Heart left ventricle (tissue), 16 donors: ENCODE results near the gene PLIN5. TPM values are rescaled to one million over a fixed set of nuclear protein-coding genes. Genes with fewer than 3 reads are reported as not detected.
A peak's percentile ranks its signal among the peaks of the same experiment; 100 is the strongest.
"Not testable (repeated sequence)": the region's sequence is repeated elsewhere in the genome, so short reads cannot be mapped to it uniquely, and the experiment has no call there.

Experiments used
- ATAC-seq, 4 donors: fragments of 200-7000 bp; cut with Tn5 transposase; one replicate each; pipeline ENCODE4 v1.9.1; 2020 to 2022; ENCODE audit warnings: moderate library complexity in 4 of 4, mild to moderate bottlenecking in 3 of 4, moderate number of reproducible peaks in 1 of 4
- DNase-seq, 5 donors: peaks; one replicate each; pipeline ENCODE4 v3.0.0-alpha.2; 2020
- H3K27ac ChIP-seq, 12 donors: fragments of 200-600 bp; sonication (generic) in 4 of 12; one replicate each; pipeline versions ENCODE4 v1.5.0 to v1.8.0; 2016 to 2022; ENCODE audit warnings: mild to moderate bottlenecking in 2 of 12
- H3K27me3 ChIP-seq, 9 donors: fragments of 200-600 bp; sonication (generic) in 2 of 9; one replicate each; pipeline versions ENCODE4 v1.5.1 to v1.8.0; 2016 to 2022; ENCODE audit warnings: mild to moderate bottlenecking in 3 of 9
- H3K36me3 ChIP-seq, 9 donors: fragments of 200-600 bp; sonication (generic) in 2 of 9; one replicate each; pipeline versions ENCODE4 v1.5.0 to v1.8.0; 2018 to 2022; ENCODE audit warnings: mild to moderate bottlenecking in 2 of 9
- H3K4me1 ChIP-seq, 12 donors: fragments of 200-600 bp; sonication (generic) in 4 of 12; one replicate each; pipeline versions ENCODE4 v1.5.0 to v1.8.0; 2016 to 2022; ENCODE audit warnings: mild to moderate bottlenecking in 3 of 12
- H3K4me3 ChIP-seq, 12 donors: fragments of 200-600 bp; sonication (generic) in 4 of 12; one replicate each; pipeline versions ENCODE4 v1.5.0 to v1.8.0; 2017 to 2022; ENCODE audit warnings: mild to moderate bottlenecking in 9 of 12, moderate library complexity in 4 of 12
- H3K9me3 ChIP-seq, 12 donors: fragments of 200-600 bp; sonication (generic) in 4 of 12; one replicate each; pipeline versions ENCODE4 v1.5.0 to v1.8.0; 2016 to 2022; ENCODE audit warnings: mild to moderate bottlenecking in 1 of 12
- POLR2A ChIP-seq, 2 donors: fragments of 450-650 bp; IDR thresholded peaks; one replicate each; pipeline ENCODE4 v1.6.1; 2017; ENCODE audit warnings: antibody characterized with exemption in 2 of 2, mild to moderate bottlenecking in 2 of 2, moderate library complexity in 2 of 2
- WGBS, 4 donors: extraction: QIAGEN DNeasy Blood & Tissue Kit in 2 of 4; methylation state at CpG; one replicate each; pipeline versions ENCODE4 v1.1.5 to v1.1.7; 2013 to 2018; 5-methylcytosine and 5-hydroxymethylcytosine counted together
- intact Hi-C, 10 donors: fragments of 100-400 bp; cut with DNase I; formaldehyde crosslinking; loops; one replicate each; pipeline versions ENCODE4 v1.11.1 to v1.14.2; 2022
- polyA plus RNA-seq, 2 donors: library from polyadenylated mRNA; stranded (reverse); fragments of 200-250 nt; gene quantifications; one replicate each; pipeline ENCODE4 v1.2.3, GENCODE V29; 2013
- total RNA-seq, 9 donors: library from RNA; depleted of rRNA in 2 of 9; stranded (reverse); fragments of >200 nt in 2 of 9; fragmentation: NEBNext Ultra II Directional in 3 of 9; extraction: Animal tissue kit (Norgen Biotek cat#: 25700) in 3 of 9; gene quantifications; one replicate each; pipeline versions ENCODE4 v1.1.0 to v1.2.4, GENCODE V29; 2016 to 2023
- TF ChIP-seq, protein P1 (sequence below), 12 donors: fragments of 200-600 bp; sonication (generic) in 4 of 12; IDR thresholded peaks; one replicate each; pipeline versions ENCODE4 v1.5.0 to v1.8.0; 2018 to 2022; ENCODE audit warnings: antibody characterized with exemption in 12 of 12, mild to moderate bottlenecking in 5 of 12
- donor health status: ischemic (EF 13 %, LVEDD 7.1; RV severe dilation, severe dysfunction).
- donor health status: healthy with polysubstance abuse.
- donor health status: DM: no; HTN: yes; CAD: no.
- donor health status: DM: no; HTN: no; CAD: no.
- donor health status: ischemic (EF 25% LVEDD 6.9; RV normal size, moderate dysfunction).
- donor health status: ischemic (EF 25% LVEDD 5.7; RV mildly dilated, moderate dysfunction).
- donor health status: healthy.
- donor health status: DM: yes; HTN: yes; CAD: no.
- donor health status: ischemic (EF 35%, LVEDD 5.7; RV mildly dilated, moderate dysfunction).
- donor health status: nonischemic (EF 11% LVEDD 7.7; RV severe dilation, severe dysfunction).
- donor health status: DM: yes; HTN: yes; CAD: no.
- donor health status: PGD.
- donor health status: ischemic (EF 29% LVEDD 5.4; RV normal size, mild dysfunction).
- donor health status: nonischemic (EF 23%, LVEDD 6.1; RV moderate dilation, normal function).

PLIN5 gene
- total and polyA plus RNA-seq, 11 donors: 17.5 to 88.6 (median 42.7) TPM

- intact Hi-C loops: no loop called here
- TF ChIP-seq, protein P1, sequence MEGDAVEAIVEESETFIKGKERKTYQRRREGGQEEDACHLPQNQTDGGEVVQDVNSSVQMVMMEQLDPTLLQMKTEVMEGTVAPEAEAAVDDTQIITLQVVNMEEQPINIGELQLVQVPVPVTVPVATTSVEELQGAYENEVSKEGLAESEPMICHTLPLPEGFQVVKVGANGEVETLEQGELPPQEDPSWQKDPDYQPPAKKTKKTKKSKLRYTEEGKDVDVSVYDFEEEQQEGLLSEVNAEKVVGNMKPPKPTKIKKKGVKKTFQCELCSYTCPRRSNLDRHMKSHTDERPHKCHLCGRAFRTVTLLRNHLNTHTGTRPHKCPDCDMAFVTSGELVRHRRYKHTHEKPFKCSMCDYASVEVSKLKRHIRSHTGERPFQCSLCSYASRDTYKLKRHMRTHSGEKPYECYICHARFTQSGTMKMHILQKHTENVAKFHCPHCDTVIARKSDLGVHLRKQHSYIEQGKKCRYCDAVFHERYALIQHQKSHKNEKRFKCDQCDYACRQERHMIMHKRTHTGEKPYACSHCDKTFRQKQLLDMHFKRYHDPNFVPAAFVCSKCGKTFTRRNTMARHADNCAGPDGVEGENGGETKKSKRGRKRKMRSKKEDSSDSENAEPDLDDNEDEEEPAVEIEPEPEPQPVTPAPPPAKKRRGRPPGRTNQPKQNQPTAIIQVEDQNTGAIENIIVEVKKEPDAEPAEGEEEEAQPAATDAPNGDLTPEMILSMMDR (IDR thresholded peaks at IDR 0.05): peak in 6 of 12 donors; percentile 8 to 24 (median 16)
- TF ChIP-seq POLR2A (IDR thresholded peaks at IDR 0.05): no peak
- H3K27ac ChIP-seq: no peak overlapping the region
- DNase-seq (no peak), ATAC-seq (peak; percentile 17 to 48 (median 30))
- no peak overlapping the region for H3K4me3 ChIP-seq
- 65 to 74% (median 70%) methylated on average over 16 to 32 of the region's 32 CpGs for WGBS, 4 donors
- no peaks in the 10 kb centered on the region for H3K27me3 ChIP-seq
- H3K36me3 ChIP-seq: peaks cover 0 to 40% (median 21%) of the 10 kb centered on the region in 9 donors
- no peaks in the 10 kb centered on the region for H3K4me1 ChIP-seq
- no peaks in the 10 kb centered on the region for H3K9me3 ChIP-seq
Measured at GRCh38 chr19:4547303-4548237, 12.5 kb upstream of the PLIN5 start.

GRCh38 chr19:4543842-4544647, 9.0 kb upstream of the PLIN5 start:
- no peak for TF ChIP-seq POLR2A (IDR thresholded peaks at IDR 0.05)
- TF ChIP-seq, protein P1 (IDR thresholded peaks at IDR 0.05): no peak
- intact Hi-C loops: no loop called here
- Histone ChIP-seq H3K27ac (peak overlapping the region in 1 of 12 donors; percentile 64), H3K4me1 (peaks cover 0 to 18% (median 1%) of the 10 kb centered on the region in 12 donors), H3K9me3 (peaks cover 0 to 14% (median 3%) of the 10 kb centered on the region in 12 donors), H3K27me3 (peaks cover 0 to 5% (median 0%) of the 10 kb centered on the region in 9 donors), H3K4me3 (peak overlapping the region in 1 of 12 donors; percentile 47), H3K36me3 (peaks cover 0 to 21% (median 2%) of the 10 kb centered on the region in 9 donors)
- no peak for DNase-seq
- no peak for ATAC-seq
- WGBS, 4 donors: 94 to 96% (median 95%) methylated on average over 72 to 87 of the region's 87 CpGs

GRCh38 chr19:4542896-4543841, 8.1 kb upstream of the PLIN5 start:
- 88 to 92% (median 89%) methylated on average over 54 to 77 of the region's 77 CpGs for WGBS, 4 donors

GRCh38 chr19:4541806-4542145, 6.8 kb upstream of the PLIN5 start:
- H3K36me3 ChIP-seq, intact Hi-C loops, H3K4me3 ChIP-seq, DNase-seq, H3K27me3 ChIP-seq, ATAC-seq: not testable (repeated sequence)
- 86 to 95% (median 94%) methylated on average over 12 of the region's 12 CpGs for WGBS, 4 donors
- peak overlapping the region in 1 of 12 donors; percentile 64 for H3K27ac ChIP-seq
- H3K4me1 ChIP-seq: peaks cover 0 to 22% (median 1%) of the 10 kb centered on the region in 12 donors
- H3K9me3 ChIP-seq: peaks cover 0 to 14% (median 3%) of the 10 kb centered on the region in 12 donors

More at GRCh38 chr19:4542896-4543841, 8.1 kb upstream of the PLIN5 start:
- Histone ChIP-seq H3K4me3 (peak overlapping the region in 3 of 12 donors; percentile 6 to 47 (median 7)), H3K36me3 (peaks cover 0 to 12% (median 0%) of the 10 kb centered on the region in 9 donors), H3K4me1 (peaks cover 0 to 18% (median 1%) of the 10 kb centered on the region in 12 donors), H3K27ac (peak overlapping the region in 1 of 12 donors; percentile 64), H3K27me3 (peaks cover 0 to 5% (median 0%) of the 10 kb centered on the region in 9 donors), H3K9me3 (peaks cover 0 to 14% (median 3%) of the 10 kb centered on the region in 12 donors)
- no peak for DNase-seq
- intact Hi-C loops: no loop called here
- no peak for ATAC-seq
- TF ChIP-seq, protein P1 (IDR thresholded peaks at IDR 0.05): no peak
- TF ChIP-seq POLR2A (IDR thresholded peaks at IDR 0.05): no peak
